H1 (cell line): ENCODE data around the gene TWIST2.

Experiments used
- EGR1 ChIP-seq: IDR thresholded peaks from 2 replicates; pipeline ENCODE4 v1.6.1; 2011; ENCODE audit warnings: low read depth, low read length, borderline replicate concordance
- EP300 ChIP-seq, 2 experiments: IDR thresholded peaks; 1 replicate in 1 of 2; 2 replicates in 1 of 2; pipeline ENCODE4 v1.6.1; 2011 to 2012; ENCODE audit warnings: low read depth in 2 of 2, low read length in 2 of 2, mild to moderate bottlenecking in 2 of 2, borderline replicate concordance in 1 of 2, inconsistent platforms in 1 of 2, moderate library complexity in 1 of 2
- RBBP5 ChIP-seq: IDR thresholded peaks from 2 replicates; pipeline ENCODE4 v1.7.1; 2012; ENCODE audit warnings: low read depth, mild to moderate bottlenecking, inconsistent platforms, low read length, moderate library complexity, borderline replicate concordance
- SUZ12 ChIP-seq: fragments of 200-600 bp; sonication (generic); IDR thresholded peaks from 2 replicates; pipeline ENCODE4 v1.6.1; 2012; ENCODE audit warnings: mild to moderate bottlenecking, inconsistent platforms, low read length, moderate library complexity, mixed read lengths
- TF ChIP-seq, protein P1 (sequence below), 3 experiments: IDR thresholded peaks; 1 replicate in 2 of 3; 2 replicates in 1 of 3; pipeline versions ENCODE4 v1.5.1 to v1.6.1; 2011; ENCODE audit warnings: low read length in 3 of 3, mild to moderate bottlenecking in 3 of 3, inconsistent platforms in 2 of 3, low read depth in 1 of 3, moderate library complexity in 1 of 3; ENCODE audit not compliant: insufficient read depth in 1 of 3; ENCODE audit errors: control extremely low read depth in 1 of 3
- TF ChIP-seq, protein P2 (sequence below): IDR thresholded peaks from 2 replicates; pipeline ENCODE4 v1.6.1; 2011; ENCODE audit warnings: low read depth, mild to moderate bottlenecking, low read length; ENCODE audit not compliant: insufficient read depth
- TF ChIP-seq, protein P3 (sequence below): IDR thresholded peaks from 2 replicates; pipeline ENCODE4 v1.6.1; 2012; ENCODE audit warnings: inconsistent platforms

DNA sequence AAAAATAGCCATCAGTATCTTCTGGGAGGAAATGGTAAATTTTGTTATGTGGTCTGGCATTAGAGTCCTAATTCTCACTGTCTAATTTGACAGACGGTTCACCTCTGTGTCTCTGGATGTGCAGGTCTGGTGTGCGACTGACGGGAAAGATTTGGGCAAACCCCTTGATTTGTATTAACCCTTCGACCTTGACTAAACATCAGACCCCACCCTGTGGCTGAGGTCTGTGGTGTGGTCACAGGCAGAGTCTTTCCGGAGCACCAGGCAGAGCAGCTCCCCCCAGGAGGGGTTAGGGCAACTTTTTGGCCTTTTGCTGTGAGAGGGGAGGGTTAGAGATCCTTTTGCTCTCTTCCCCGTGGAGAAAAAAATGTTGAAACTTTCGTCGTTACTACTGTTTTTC lies 6.4 kb downstream of the TWIST2 start:
- TF ChIP-seq, protein P1, sequence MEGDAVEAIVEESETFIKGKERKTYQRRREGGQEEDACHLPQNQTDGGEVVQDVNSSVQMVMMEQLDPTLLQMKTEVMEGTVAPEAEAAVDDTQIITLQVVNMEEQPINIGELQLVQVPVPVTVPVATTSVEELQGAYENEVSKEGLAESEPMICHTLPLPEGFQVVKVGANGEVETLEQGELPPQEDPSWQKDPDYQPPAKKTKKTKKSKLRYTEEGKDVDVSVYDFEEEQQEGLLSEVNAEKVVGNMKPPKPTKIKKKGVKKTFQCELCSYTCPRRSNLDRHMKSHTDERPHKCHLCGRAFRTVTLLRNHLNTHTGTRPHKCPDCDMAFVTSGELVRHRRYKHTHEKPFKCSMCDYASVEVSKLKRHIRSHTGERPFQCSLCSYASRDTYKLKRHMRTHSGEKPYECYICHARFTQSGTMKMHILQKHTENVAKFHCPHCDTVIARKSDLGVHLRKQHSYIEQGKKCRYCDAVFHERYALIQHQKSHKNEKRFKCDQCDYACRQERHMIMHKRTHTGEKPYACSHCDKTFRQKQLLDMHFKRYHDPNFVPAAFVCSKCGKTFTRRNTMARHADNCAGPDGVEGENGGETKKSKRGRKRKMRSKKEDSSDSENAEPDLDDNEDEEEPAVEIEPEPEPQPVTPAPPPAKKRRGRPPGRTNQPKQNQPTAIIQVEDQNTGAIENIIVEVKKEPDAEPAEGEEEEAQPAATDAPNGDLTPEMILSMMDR (IDR thresholded peaks at IDR 0.05; ENCODE audit: control extremely low read depth in 1 of 3, insufficient read depth in 1 of 3, low read depth in 1 of 3, low read length in 3 of 3) = no peak
- TF ChIP-seq SUZ12 (no peak), EP300 (IDR thresholded peaks at IDR 0.05; ENCODE audit: borderline replicate concordance in 1 of 2, low read depth in 2 of 2, low read length in 2 of 2) (no peak), RBBP5 (no peak), EGR1 (no peak)
- TF ChIP-seq, protein P2, sequence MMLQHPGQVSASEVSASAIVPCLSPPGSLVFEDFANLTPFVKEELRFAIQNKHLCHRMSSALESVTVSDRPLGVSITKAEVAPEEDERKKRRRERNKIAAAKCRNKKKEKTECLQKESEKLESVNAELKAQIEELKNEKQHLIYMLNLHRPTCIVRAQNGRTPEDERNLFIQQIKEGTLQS = no peak
- TF ChIP-seq, protein P3, sequence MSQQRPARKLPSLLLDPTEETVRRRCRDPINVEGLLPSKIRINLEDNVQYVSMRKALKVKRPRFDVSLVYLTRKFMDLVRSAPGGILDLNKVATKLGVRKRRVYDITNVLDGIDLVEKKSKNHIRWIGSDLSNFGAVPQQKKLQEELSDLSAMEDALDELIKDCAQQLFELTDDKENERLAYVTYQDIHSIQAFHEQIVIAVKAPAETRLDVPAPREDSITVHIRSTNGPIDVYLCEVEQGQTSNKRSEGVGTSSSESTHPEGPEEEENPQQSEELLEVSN = no peak
